ENCODE results near the gene ATAD3A. TPM values are rescaled to one million over a fixed set of nuclear protein-coding genes. Genes with fewer than 3 reads are reported as not detected.

The ATAD3A gene
- polyA plus RNA-seq, 1 of the 3 experiments (the other 2 are of a cell fraction) = 40.2 TPM

DNA sequence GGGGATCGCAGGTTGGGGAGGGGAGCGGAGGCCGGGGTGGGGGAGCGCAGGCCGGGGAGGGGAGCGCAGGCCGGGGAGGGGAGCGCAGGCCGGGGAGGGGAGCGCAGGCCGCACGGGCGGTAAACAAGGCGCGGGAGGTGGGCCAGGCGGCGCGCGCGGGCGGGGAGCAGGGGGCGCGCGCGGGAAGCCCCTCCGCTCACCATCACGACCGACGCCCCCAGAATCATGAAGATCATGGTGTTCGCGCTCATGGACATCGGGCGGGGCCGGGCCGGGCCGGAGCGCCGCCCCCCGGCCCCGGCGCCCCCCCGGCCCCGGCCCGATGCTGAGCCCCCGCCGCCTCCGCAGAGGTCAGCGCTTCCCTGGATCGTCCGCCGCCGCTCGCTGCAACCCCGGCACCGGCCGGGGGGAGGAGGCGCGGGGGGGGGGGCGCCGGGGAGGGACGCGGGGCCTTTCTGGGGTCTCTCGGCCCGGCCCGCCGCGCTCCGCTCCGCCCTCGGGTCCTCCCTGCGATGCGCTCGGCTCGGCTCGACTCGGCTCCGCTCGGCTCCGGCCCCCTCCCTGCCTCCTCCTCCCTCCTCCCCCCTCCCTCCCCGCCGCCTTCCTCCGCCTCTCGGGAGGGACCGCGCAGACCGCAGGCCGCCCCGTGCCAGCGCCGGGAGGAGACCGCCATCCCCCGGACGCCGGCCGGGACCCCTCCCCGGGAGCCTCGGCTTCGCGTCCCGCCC lies 28.3 kb downstream of the ATAD3A start, which contains the start of gene TMEM240 (continued):
- TF ChIP-seq ZBTB33 (IDR thresholded peaks at IDR 0.05; ENCODE audit: borderline replicate concordance, low read depth) (no peak), PBX3 (IDR thresholded peaks at IDR 0.05) (no peak), FOSL2 (IDR thresholded peaks at IDR 0.05; ENCODE audit: borderline replicate concordance, low read depth) (no peak), RXRA (IDR thresholded peaks at IDR 0.05; ENCODE audit: borderline replicate concordance, low read depth) (no peak), ELF1 (IDR thresholded peaks at IDR 0.05) (no peak), GABPA (IDR thresholded peaks at IDR 0.05; ENCODE audit: low read depth) (no peak), TEAD4 (IDR thresholded peaks at IDR 0.05; ENCODE audit: borderline replicate concordance, insufficient read depth) (no peak), GATA2 (CRISPR knock-in tag; IDR thresholded peaks at IDR 0.05) (no peak), RFX5 (IDR thresholded peaks at IDR 0.05; ENCODE audit: low read length) (no peak), FOXJ3 (CRISPR knock-in tag; IDR thresholded peaks at IDR 0.05) (no peak)

- Histone ChIP-seq H3K4me3 (ENCODE audit: low read depth in 2 of 2, low read length in 1 of 2) (peak overlapping the region in 1 of 2 experiments; percentile 50; a peak in 2 of 4 replicates), H4K20me1 (ENCODE audit: insufficient read depth) (no peaks in the 10 kb centered on the region), H3K9me3 (no peaks in the 10 kb centered on the region), H3K4me1 (ENCODE audit: control insufficient read depth in 1 of 2, insufficient read depth in 2 of 2, low read depth in 1 of 2, low read length in 1 of 2) (peaks cover 0 to 23% of the 10 kb centered on the region in 2 experiments; a peak in 1 of 4 replicates), H3F3A (replicated peaks; ENCODE audit: insufficient read depth) (peaks cover 5% of the 10 kb centered on the region), H3K27ac (ENCODE audit: low read depth in 2 of 2, low read length in 1 of 2) (peak overlapping the region in 1 of 2 experiments; percentile 34; a peak in 1 of 4 replicates), H3K36me3 (replicated peaks in 1 of 2; ENCODE audit: control insufficient read depth in 1 of 2, insufficient read depth in 2 of 2, low read length in 1 of 2) (peaks cover 0 to 40% of the 10 kb centered on the region in 2 experiments), H3K9ac (no peak overlapping the region), H3K79me2 (ENCODE audit: insufficient read depth) (0 out of 2 replicates have a peak, but pooled peaks cover 5% of the 10 kb centered on the region), H2AFZ (ENCODE audit: low read depth) (no peak overlapping the region), H3K9me2 (no peaks in the 10 kb centered on the region), H3K27me3 (ENCODE audit: insufficient read depth) (no peaks in the 10 kb centered on the region), H3K4me2 (peak overlapping the region; percentile 28; the same call in 1 of the 2 replicates)
- WGBS (ENCODE audit: low lambda C conversion rate) = 82% methylated on average over 5 of the region's 53 CpGs
- DNase-seq = no peak
- POLR2A ChIA-PET = no interaction called here
- CTCF ChIA-PET = no interaction called here
- TF ChIP-seq CHD2 (IDR thresholded peaks at IDR 0.05; ENCODE audit: low read length, partially characterized antibody) (no peak), EP300 (IDR thresholded peaks at IDR 0.05; ENCODE audit: borderline replicate concordance in 1 of 2, low read depth in 1 of 2, low read length in 1 of 2) (no peak), USF2 (IDR thresholded peaks at IDR 0.05; ENCODE audit: borderline replicate concordance, low read depth, low read length) (no peak), ELF1 (IDR thresholded peaks at IDR 0.05) (no peak), SMC3 (IDR thresholded peaks at IDR 0.05; ENCODE audit: low read depth, low read length) (no peak), POLR2AphosphoS5 (IDR thresholded peaks at IDR 0.05; ENCODE audit: low read depth, low read length) (no peak), JUND (IDR thresholded peaks at IDR 0.05) (no peak)
- TF ChIP-seq, protein P1, sequence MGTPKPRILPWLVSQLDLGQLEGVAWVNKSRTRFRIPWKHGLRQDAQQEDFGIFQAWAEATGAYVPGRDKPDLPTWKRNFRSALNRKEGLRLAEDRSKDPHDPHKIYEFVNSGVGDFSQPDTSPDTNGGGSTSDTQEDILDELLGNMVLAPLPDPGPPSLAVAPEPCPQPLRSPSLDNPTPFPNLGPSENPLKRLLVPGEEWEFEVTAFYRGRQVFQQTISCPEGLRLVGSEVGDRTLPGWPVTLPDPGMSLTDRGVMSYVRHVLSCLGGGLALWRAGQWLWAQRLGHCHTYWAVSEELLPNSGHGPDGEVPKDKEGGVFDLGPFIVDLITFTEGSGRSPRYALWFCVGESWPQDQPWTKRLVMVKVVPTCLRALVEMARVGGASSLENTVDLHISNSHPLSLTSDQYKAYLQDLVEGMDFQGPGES (IDR thresholded peaks at IDR 0.05; ENCODE audit: low read depth, low read length) = no peak
- TF ChIP-seq, protein P2, sequence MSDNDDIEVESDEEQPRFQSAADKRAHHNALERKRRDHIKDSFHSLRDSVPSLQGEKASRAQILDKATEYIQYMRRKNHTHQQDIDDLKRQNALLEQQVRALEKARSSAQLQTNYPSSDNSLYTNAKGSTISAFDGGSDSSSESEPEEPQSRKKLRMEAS (IDR thresholded peaks at IDR 0.05; ENCODE audit: low read depth) = no peak
- TF ChIP-seq, protein P3, sequence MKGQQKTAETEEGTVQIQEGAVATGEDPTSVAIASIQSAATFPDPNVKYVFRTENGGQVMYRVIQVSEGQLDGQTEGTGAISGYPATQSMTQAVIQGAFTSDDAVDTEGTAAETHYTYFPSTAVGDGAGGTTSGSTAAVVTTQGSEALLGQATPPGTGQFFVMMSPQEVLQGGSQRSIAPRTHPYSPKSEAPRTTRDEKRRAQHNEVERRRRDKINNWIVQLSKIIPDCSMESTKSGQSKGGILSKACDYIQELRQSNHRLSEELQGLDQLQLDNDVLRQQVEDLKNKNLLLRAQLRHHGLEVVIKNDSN (IDR thresholded peaks at IDR 0.05; ENCODE audit: borderline replicate concordance, low read depth) = no peak
These were observed 29.1 kb downstream of the ATAD3A start for GRCh38 chr1:1540818-1541628.
